Measurements from ENCODE around the gene TMEM87B.
"Not testable (repeated sequence)": the region's sequence is repeated elsewhere in the genome, so short reads cannot be mapped to it uniquely, and the experiment has no call there.

Gene TMEM87B

DNA sequence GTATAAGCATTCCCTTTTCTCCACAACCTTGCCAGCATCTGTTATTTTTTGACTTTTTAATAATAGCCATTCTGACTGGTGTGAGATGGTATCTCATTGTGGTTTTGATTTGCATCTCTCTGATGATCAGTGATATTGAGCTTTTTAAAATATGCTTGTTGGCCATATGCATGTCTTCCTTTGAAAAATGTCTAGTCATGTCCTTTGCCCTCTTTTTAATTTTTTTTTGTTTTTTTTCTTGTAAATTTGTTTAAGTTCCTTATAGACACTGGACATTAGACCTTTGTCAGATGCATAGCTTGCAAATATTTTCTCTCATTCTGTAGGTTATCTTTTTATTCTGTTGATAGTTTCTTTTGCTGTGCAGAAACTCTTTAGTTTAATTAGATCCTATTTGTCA lies 14.7 kb downstream of the TMEM87B start:
- peaks cover 18% of the 10 kb centered on the region for H3K36me3 ChIP-seq (ENCODE audit: control insufficient read depth, insufficient read depth, low read length)
- H3K9me3 ChIP-seq (ENCODE audit: control insufficient read depth, insufficient read depth, low read length); H3K27ac ChIP-seq (ENCODE audit: low read depth, low read length); H3K27me3 ChIP-seq (ENCODE audit: control insufficient read depth, insufficient read depth, low read length); H3K9ac ChIP-seq (ENCODE audit: low read depth, low read length); H3K4me1 ChIP-seq (ENCODE audit: control insufficient read depth, insufficient read depth, low read length); H3K4me3 ChIP-seq (ENCODE audit: low read depth, low read length): not testable (repeated sequence)

DNA sequence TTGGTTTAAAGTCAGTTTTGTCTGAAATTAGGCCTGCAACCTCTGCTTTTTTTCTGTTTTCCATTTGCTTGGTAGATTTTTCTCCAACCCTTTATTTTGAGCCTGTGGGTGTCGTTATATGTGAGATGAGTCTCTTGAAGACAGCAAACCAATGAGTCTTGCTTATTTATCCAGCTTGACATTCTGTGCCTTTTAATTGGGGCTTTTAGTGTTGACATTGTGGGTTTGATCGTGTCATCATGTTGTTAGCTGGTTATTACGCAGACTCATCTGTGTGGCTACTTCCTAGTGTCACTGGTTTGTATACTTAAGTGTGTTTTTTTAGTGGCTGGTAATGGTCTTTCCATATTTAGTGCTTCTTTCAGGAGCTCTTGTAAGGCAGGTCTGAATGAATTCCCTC lies 18.8 kb downstream of the TMEM87B start:
- Histone ChIP-seq H3K36me3 (ENCODE audit: control insufficient read depth, insufficient read depth, low read length) (no peaks in the 10 kb centered on the region; the same call in none of the 2 replicates), H3K27ac (ENCODE audit: low read depth, low read length) (no peak overlapping the region), H3K27me3 (ENCODE audit: control insufficient read depth, insufficient read depth, low read length) (no peaks in the 10 kb centered on the region)

DNA sequence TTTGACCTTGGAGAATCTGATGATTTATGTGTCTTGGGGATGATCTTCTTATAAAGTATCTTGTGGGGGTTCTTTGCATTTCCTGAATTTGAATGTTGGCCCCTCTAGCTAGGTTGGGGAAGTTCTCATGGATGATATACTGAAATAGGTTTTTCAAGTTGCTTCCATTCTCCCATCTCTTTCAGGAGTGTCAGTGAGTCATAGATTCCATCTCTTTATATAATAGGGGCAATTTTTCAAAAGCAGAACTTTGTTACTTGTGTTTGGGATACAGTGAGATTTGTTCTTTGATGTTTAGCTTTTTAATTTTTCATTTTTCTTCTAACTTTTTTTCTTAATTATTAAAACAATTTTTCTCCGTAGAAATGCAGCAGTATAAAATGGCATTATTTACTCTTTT lies 19.4 kb downstream of the TMEM87B start:
- H3K4me3 ChIP-seq (ENCODE audit: low read depth, low read length) = no peak overlapping the region
- no peaks in the 10 kb centered on the region for H3K4me1 ChIP-seq (ENCODE audit: control insufficient read depth, insufficient read depth, low read length)
- no peaks in the 10 kb centered on the region for H3K27me3 ChIP-seq (ENCODE audit: control insufficient read depth, insufficient read depth, low read length)
- no peaks in the 10 kb centered on the region for H3K9me3 ChIP-seq (ENCODE audit: control insufficient read depth, insufficient read depth, low read length)
- H3K9ac ChIP-seq (ENCODE audit: low read depth, low read length) = no peak overlapping the region
- no peak overlapping the region for H3K27ac ChIP-seq (ENCODE audit: low read depth, low read length)
- no peaks in the 10 kb centered on the region; the same call in none of the 2 replicates for H3K36me3 ChIP-seq (ENCODE audit: control insufficient read depth, insufficient read depth, low read length)

More for the DNA sequence above, 18.8 kb downstream of the TMEM87B start:
- H3K4me3 ChIP-seq (ENCODE audit: low read depth, low read length) = no peak overlapping the region
- no peaks in the 10 kb centered on the region for H3K4me1 ChIP-seq (ENCODE audit: control insufficient read depth, insufficient read depth, low read length)
- no peaks in the 10 kb centered on the region for H3K9me3 ChIP-seq (ENCODE audit: control insufficient read depth, insufficient read depth, low read length)
- H3K9ac ChIP-seq (ENCODE audit: low read depth, low read length) = no peak overlapping the region

DNA sequence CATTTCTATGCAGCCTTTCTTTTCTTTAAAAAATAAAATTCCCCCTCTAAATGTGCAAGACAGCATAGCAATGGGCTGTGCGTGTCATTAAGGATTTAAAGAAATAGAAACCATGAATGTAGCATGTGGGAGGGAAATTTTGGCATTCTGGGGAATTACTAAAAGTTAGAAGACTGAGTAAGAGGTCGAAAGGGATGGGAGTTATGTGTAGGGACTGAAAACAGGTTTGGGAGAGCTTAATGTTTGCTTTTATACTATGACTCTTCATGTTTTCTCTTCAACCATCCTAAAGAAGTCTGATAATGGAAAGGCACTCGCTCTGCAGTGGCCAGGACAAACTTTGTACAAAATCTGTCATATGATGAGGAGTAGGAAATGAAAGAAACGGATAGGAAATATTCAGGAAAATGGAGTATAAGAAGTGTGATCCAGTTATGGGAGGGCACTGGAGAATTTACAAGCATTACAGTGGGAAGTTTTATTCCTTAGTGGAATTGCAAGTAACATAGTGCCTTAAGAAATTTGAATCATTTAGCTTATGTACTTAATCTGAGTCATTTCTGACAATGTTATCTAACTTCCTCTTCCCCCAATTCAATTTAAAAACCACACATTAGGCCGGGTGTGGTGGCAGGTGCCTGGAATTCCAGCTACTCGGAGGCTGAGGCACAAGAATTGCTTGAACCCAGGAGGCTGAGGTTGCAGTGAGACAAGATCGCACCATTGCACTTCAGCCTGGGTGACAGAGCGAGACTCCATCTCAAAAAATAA lies 20.6 kb downstream of the TMEM87B start:
- H3K27me3 ChIP-seq (ENCODE audit: control insufficient read depth, insufficient read depth, low read length) = no peaks in the 10 kb centered on the region
- H3K4me1 ChIP-seq (ENCODE audit: control insufficient read depth, insufficient read depth, low read length) = no peaks in the 10 kb centered on the region
- H3K9ac ChIP-seq (ENCODE audit: low read depth, low read length) = no peak overlapping the region
- no peak overlapping the region for H3K27ac ChIP-seq (ENCODE audit: low read depth, low read length)
- no peaks in the 10 kb centered on the region for H3K9me3 ChIP-seq (ENCODE audit: control insufficient read depth, insufficient read depth, low read length)
- H3K36me3 ChIP-seq (ENCODE audit: control insufficient read depth, insufficient read depth, low read length) = no peaks in the 10 kb centered on the region; the same call in none of the 2 replicates
- no peak overlapping the region for H3K4me3 ChIP-seq (ENCODE audit: low read depth, low read length)

DNA sequence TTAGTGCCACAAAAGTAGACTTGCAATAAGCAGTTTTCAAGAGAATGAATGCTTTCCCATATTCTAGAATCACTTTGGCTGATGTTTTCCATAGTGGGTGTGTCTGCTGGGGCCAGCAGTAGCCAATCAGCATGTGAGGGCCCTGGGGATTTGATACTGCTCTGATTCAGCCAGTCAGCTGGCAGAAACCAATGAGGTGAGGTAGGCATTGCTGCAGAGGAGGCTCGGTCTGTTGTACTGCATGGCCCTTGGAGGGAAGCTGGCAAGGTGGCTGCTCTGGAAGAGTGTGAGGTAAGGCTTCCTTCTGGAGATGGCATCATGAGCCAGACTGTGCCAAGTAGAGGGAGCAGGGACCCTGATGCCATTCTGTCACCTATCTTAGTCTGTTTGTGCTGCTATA lies 22.7 kb downstream of the TMEM87B start:
- Histone ChIP-seq H3K36me3 (ENCODE audit: control insufficient read depth, insufficient read depth, low read length) (peaks cover 9% of the 10 kb centered on the region), H3K27me3 (ENCODE audit: control insufficient read depth, insufficient read depth, low read length) (no peaks in the 10 kb centered on the region), H3K4me1 (ENCODE audit: control insufficient read depth, insufficient read depth, low read length) (no peaks in the 10 kb centered on the region), H3K4me3 (ENCODE audit: low read depth, low read length) (no peak overlapping the region), H3K9ac (ENCODE audit: low read depth, low read length) (no peak overlapping the region), H3K27ac (ENCODE audit: low read depth, low read length) (no peak overlapping the region), H3K9me3 (ENCODE audit: control insufficient read depth, insufficient read depth, low read length) (no peaks in the 10 kb centered on the region)

DNA sequence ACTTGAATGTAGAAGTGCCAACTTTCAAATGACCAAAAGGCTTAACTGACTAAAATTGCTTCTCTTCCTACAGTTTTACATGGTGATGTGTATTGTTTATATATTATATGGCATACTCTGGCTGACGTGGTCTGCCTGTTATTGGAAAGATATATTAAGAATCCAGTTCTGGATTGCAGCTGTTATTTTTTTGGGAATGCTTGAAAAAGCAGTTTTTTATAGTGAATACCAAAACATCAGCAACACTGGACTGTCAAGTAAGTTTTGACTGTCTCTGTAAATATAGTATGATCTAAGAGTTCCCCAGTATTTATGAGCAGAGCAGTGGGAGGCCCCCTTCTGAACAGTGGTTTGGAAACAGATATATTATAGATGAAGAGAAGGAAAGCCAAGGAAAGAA lies 26.2 kb downstream of the TMEM87B start:
- H3K27ac ChIP-seq (ENCODE audit: low read depth, low read length) = no peak overlapping the region

DNA sequence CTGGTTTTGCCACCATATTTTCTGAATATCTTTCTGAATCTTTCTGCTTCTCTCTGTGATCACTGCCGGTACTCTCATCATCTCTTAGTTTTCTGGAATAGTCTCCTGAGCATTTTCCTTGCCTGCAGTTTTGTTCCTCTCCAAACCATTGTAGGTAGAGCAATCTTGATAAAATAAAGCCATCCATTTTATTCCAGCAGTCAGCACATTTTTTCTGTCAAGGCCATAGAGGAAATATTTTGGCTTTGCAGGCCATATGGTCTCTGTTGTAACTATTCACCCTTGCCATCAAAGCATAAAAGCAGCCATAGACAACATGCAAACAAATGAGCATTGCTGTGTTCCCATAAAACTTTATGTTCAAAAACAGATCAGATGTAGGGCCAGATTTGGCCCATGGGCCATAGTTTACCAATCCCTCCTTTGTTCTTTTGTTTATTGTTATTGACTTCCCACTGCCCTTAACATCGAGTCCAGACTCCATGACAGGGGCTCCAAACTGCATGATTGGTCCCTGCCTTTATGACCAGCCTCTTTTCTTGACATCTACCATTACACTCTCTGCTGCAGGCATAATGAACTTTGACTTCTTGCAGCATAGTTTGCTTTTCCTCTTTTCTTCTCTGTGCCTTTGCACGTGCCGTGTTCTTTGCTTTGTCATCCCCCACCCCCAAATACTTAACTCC lies 29.8 kb downstream of the TMEM87B start:
- peaks cover 25% of the 10 kb centered on the region for H3K36me3 ChIP-seq (ENCODE audit: control insufficient read depth, insufficient read depth, low read length)
- H3K4me3 ChIP-seq (ENCODE audit: low read depth, low read length) = no peak overlapping the region
- H3K9me3 ChIP-seq (ENCODE audit: control insufficient read depth, insufficient read depth, low read length) = no peaks in the 10 kb centered on the region
- H3K9ac ChIP-seq (ENCODE audit: low read depth, low read length) = no peak overlapping the region
- no peak overlapping the region for H3K27ac ChIP-seq (ENCODE audit: low read depth, low read length)
- no peaks in the 10 kb centered on the region for H3K4me1 ChIP-seq (ENCODE audit: control insufficient read depth, insufficient read depth, low read length)
- no peaks in the 10 kb centered on the region for H3K27me3 ChIP-seq (ENCODE audit: control insufficient read depth, insufficient read depth, low read length)

More for the DNA sequence above, 26.2 kb downstream of the TMEM87B start:
- H3K36me3 ChIP-seq (ENCODE audit: control insufficient read depth, insufficient read depth, low read length) = peaks cover 14% of the 10 kb centered on the region
- H3K9ac ChIP-seq (ENCODE audit: low read depth, low read length) = no peak overlapping the region
- no peaks in the 10 kb centered on the region for H3K9me3 ChIP-seq (ENCODE audit: control insufficient read depth, insufficient read depth, low read length)
- H3K4me1 ChIP-seq (ENCODE audit: control insufficient read depth, insufficient read depth, low read length) = no peaks in the 10 kb centered on the region
- no peaks in the 10 kb centered on the region for H3K27me3 ChIP-seq (ENCODE audit: control insufficient read depth, insufficient read depth, low read length)
- no peak overlapping the region for H3K4me3 ChIP-seq (ENCODE audit: low read depth, low read length)

DNA sequence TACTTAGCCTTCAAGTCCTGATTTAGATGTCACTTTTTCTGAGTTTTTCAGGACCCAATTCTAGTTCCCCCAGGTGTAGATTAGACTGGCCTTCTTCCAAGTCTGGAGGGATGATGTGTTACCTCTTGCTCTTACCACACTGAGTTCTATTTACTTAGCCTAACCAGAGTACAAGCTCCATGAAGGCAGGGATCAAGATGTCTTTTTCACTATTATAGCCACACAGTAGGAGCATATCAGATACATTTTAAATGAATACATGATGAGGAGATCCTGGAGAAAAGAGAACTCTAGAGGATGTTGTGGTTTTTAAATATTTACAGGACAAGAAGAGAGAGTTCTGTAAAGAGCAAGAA lies 30.3 kb downstream of the TMEM87B start:
- H3K27ac ChIP-seq (ENCODE audit: low read depth, low read length) = no peak overlapping the region
- H3K9me3 ChIP-seq (ENCODE audit: control insufficient read depth, insufficient read depth, low read length) = no peaks in the 10 kb centered on the region
- H3K4me1 ChIP-seq (ENCODE audit: control insufficient read depth, insufficient read depth, low read length) = no peaks in the 10 kb centered on the region
- H3K36me3 ChIP-seq (ENCODE audit: control insufficient read depth, insufficient read depth, low read length) = peaks cover 28% of the 10 kb centered on the region
- no peak overlapping the region for H3K9ac ChIP-seq (ENCODE audit: low read depth, low read length)
- no peaks in the 10 kb centered on the region for H3K27me3 ChIP-seq (ENCODE audit: control insufficient read depth, insufficient read depth, low read length)
- no peak overlapping the region for H3K4me3 ChIP-seq (ENCODE audit: low read depth, low read length)

DNA sequence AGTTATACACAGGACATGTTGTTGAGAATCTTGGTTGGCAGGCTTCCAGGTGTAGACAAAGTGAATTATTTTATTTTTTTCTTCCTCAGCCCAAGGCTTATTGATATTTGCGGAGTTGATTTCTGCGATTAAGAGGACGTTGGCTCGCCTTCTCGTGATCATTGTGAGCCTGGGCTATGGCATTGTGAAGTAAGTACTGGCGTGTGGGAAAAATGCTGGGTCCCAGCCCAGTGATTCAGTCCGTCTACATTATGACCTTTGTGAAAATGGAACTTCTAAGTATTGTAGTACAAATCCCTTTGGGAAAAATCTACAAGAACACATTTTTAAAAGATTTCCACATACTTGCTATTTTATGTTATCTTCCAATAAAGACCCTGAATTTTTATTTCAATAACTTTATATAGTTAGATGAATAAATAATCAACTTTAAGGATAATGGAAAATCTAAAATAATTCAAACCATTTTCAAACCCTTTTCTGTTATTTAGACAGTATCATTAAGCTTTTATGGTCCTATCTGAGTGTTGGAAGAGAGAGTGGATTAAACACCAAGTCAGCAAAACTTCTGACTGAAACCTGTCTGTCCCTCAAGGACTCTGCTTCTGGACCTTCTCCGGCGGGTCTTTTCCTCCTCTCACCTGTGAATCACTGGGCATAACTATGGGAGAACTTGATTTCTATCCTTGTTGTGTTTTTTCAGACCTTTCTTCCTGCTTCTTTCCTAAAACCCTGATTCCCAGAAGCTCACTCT lies 31.0 kb downstream of the TMEM87B start:
- H3K27me3 ChIP-seq (ENCODE audit: control insufficient read depth, insufficient read depth, low read length) = no peaks in the 10 kb centered on the region
- H3K4me1 ChIP-seq (ENCODE audit: control insufficient read depth, insufficient read depth, low read length) = no peaks in the 10 kb centered on the region
- no peak overlapping the region for H3K9ac ChIP-seq (ENCODE audit: low read depth, low read length)
- peaks cover 25% of the 10 kb centered on the region for H3K36me3 ChIP-seq (ENCODE audit: control insufficient read depth, insufficient read depth, low read length)
- no peaks in the 10 kb centered on the region for H3K9me3 ChIP-seq (ENCODE audit: control insufficient read depth, insufficient read depth, low read length)
- no peak overlapping the region for H3K27ac ChIP-seq (ENCODE audit: low read depth, low read length)
- no peak overlapping the region for H3K4me3 ChIP-seq (ENCODE audit: low read depth, low read length)

DNA sequence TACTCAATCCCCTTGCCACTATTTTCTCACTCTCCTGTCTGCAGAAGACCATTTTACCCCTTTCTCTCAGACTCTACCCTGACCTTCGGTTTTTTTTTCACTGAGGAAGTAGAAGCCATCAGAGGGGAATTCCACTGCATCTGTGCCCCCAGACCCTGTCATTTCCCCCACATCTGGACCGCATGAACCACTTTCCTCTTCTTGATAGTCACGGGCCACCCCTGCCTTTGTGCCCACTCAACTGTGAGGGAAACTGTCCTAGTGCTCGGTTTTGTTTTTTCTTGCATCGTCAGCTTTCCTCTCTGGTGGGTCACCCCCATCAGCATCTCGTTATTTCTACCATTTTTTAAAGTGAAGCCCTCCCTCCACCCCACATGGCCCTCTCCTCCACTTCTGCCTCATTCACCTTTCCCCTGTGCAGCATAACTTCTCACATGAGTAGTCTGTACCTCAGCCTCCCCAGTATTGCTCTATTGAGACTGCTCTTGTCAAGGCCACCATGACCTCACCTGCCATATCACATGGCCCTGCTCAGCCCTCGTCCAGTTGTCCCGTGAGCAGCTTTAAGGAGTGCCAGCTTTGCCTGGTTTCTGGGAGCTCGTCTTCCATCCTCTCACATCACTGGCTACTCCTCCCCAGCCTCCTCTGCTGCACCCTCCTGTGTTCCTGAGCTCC lies 32.4 kb downstream of the TMEM87B start:
- Histone ChIP-seq H3K9me3 (ENCODE audit: control insufficient read depth, insufficient read depth, low read length) (no peaks in the 10 kb centered on the region), H3K4me1 (ENCODE audit: control insufficient read depth, insufficient read depth, low read length) (no peaks in the 10 kb centered on the region), H3K9ac (ENCODE audit: low read depth, low read length) (no peak overlapping the region), H3K36me3 (ENCODE audit: control insufficient read depth, insufficient read depth, low read length) (peaks cover 22% of the 10 kb centered on the region), H3K27me3 (ENCODE audit: control insufficient read depth, insufficient read depth, low read length) (no peaks in the 10 kb centered on the region), H3K4me3 (ENCODE audit: low read depth, low read length) (no peak overlapping the region), H3K27ac (ENCODE audit: low read depth, low read length) (no peak overlapping the region)

Measured in HUES48 (cell line).